Stimulated activated naive B cell treated with anti-CD40 and anti-IgM and Interleukin-4, amounts not matched to agents 10 μg/mL and 1 μg/mL and 100 μg/mL, for 72 hours (primary cell): ENCODE results near the gene CTPS2.

Experiments
- ATAC-seq, 2 donors: fragments of 150-1000 bp; cut with Tn5 transposase; replicated peaks; 2 replicates each; pipeline ENCODE4 v1.10.0; 2021; ENCODE audit warnings: moderate library complexity in 1 of 2
- DNase-seq: peaks from one replicate; pipeline ENCODE4 v3.0.0; 2021
- H3K27ac Mint-ChIP-seq: one replicate; pipeline ENCODE4 v1.8.0; 2022; ENCODE audit warnings: mild to moderate bottlenecking, mixed read lengths
- H3K27me3 Mint-ChIP-seq, 2 donors: one replicate each; pipeline ENCODE4 v1.8.0; 2022; ENCODE audit warnings: mixed read lengths in 2 of 2
- H3K36me3 Mint-ChIP-seq, 2 donors: one replicate each; pipeline ENCODE4 v1.8.0; 2022; ENCODE audit warnings: mixed read lengths in 2 of 2, mild to moderate bottlenecking in 1 of 2
- H3K4me1 Mint-ChIP-seq, 2 donors: one replicate each; pipeline ENCODE4 v1.8.0; 2022; ENCODE audit warnings: mixed read lengths in 2 of 2, mild to moderate bottlenecking in 1 of 2
- H3K4me3 Mint-ChIP-seq, 2 donors: one replicate each; pipeline ENCODE4 v1.8.0; 2022; ENCODE audit warnings: mild to moderate bottlenecking in 2 of 2, mixed read lengths in 2 of 2, moderate library complexity in 1 of 2
- H3K9me3 Mint-ChIP-seq, 2 donors: one replicate each; pipeline ENCODE4 v1.8.0; 2022; ENCODE audit warnings: mixed read lengths in 2 of 2, mild to moderate bottlenecking in 1 of 2

Gene CTPS2

GRCh38 chrX:16573781-16574180 is 138.7 kb downstream of the CTPS2 start:
- Mint-ChIP-seq H3K36me3 (no peaks in the 10 kb centered on the region), H3K4me3 (no peak overlapping the region), H3K4me1 (no peaks in the 10 kb centered on the region), H3K9me3 (no peaks in the 10 kb centered on the region), H3K27me3 (peaks cover 0 to 3% of the 10 kb centered on the region in 2 donors), H3K27ac (no peak overlapping the region)
- DNase-seq (no peak), ATAC-seq (no peak)

GRCh38 chrX:16567681-16568080 is 144.8 kb downstream of the CTPS2 start:
- Mint-ChIP-seq H3K9me3 (no peaks in the 10 kb centered on the region), H3K36me3 (no peaks in the 10 kb centered on the region)
- no peak for ATAC-seq

GRCh38 chrX:16566571-16566970 is 145.9 kb downstream of the CTPS2 start:
- Mint-ChIP-seq H3K4me3 (no peak overlapping the region), H3K27me3 (no peaks in the 10 kb centered on the region), H3K4me1 (no peaks in the 10 kb centered on the region), H3K27ac (no peak overlapping the region), H3K9me3 (no peaks in the 10 kb centered on the region), H3K36me3 (no peaks in the 10 kb centered on the region)
- DNase-seq = no peak
- ATAC-seq = no peak

More at GRCh38 chrX:16567681-16568080, 144.8 kb downstream of the CTPS2 start:
- DNase-seq = no peak
- Mint-ChIP-seq H3K4me1 (no peaks in the 10 kb centered on the region), H3K27ac (no peak overlapping the region), H3K27me3 (no peaks in the 10 kb centered on the region), H3K4me3 (no peak overlapping the region)

GRCh38 chrX:16560173-16560572 is 152.3 kb downstream of the CTPS2 start:
- no peak overlapping the region for H3K27ac Mint-ChIP-seq

GRCh38 chrX:16559206-16559619 is 153.3 kb downstream of the CTPS2 start:
- Mint-ChIP-seq H3K4me1 (no peaks in the 10 kb centered on the region), H3K27me3 (no peaks in the 10 kb centered on the region), H3K27ac (no peak overlapping the region), H3K4me3 (no peak overlapping the region), H3K36me3 (no peaks in the 10 kb centered on the region), H3K9me3 (no peaks in the 10 kb centered on the region)
- DNase-seq = no peak
- no peak for ATAC-seq

More at GRCh38 chrX:16560173-16560572, 152.3 kb downstream of the CTPS2 start:
- Mint-ChIP-seq H3K4me1 (no peaks in the 10 kb centered on the region), H3K36me3 (no peaks in the 10 kb centered on the region), H3K27me3 (no peaks in the 10 kb centered on the region), H3K4me3 (no peak overlapping the region), H3K9me3 (no peaks in the 10 kb centered on the region)
- DNase-seq = no peak
- ATAC-seq = no peak

- Mint-ChIP-seq H3K9me3 (no peaks in the 10 kb centered on the region), H3K4me1 (no peaks in the 10 kb centered on the region), H3K4me3 (no peak overlapping the region), H3K27ac (no peak overlapping the region), H3K36me3 (no peaks in the 10 kb centered on the region), H3K27me3 (no peaks in the 10 kb centered on the region)
- DNase-seq = no peak
- no peak for ATAC-seq
These were observed 154.0 kb downstream of the CTPS2 start for GRCh38 chrX:16558489-16558888.

- peaks cover 0 to 2% of the 10 kb centered on the region in 2 donors for H3K36me3 Mint-ChIP-seq
- H3K27me3 Mint-ChIP-seq = peaks cover 0 to 6% of the 10 kb centered on the region in 2 donors
- H3K4me1 Mint-ChIP-seq = no peaks in the 10 kb centered on the region
- no peak for ATAC-seq
- no peak overlapping the region for H3K27ac Mint-ChIP-seq
- H3K4me3 Mint-ChIP-seq = no peak overlapping the region
- DNase-seq = no peak
- H3K9me3 Mint-ChIP-seq = peaks cover 3 to 12% of the 10 kb centered on the region in 2 donors
These were observed 159.9 kb downstream of the CTPS2 start for GRCh38 chrX:16552546-16552945.

- Mint-ChIP-seq H3K9me3 (peaks cover 3 to 13% of the 10 kb centered on the region in 2 donors), H3K27me3 (peaks cover 0 to 6% of the 10 kb centered on the region in 2 donors), H3K4me3 (no peak overlapping the region), H3K27ac (no peak overlapping the region), H3K4me1 (no peaks in the 10 kb centered on the region), H3K36me3 (peaks cover 0 to 2% of the 10 kb centered on the region in 2 donors)
- ATAC-seq = no peak
- no peak for DNase-seq
These were observed 164.8 kb downstream of the CTPS2 start for GRCh38 chrX:16547644-16548043.

- Mint-ChIP-seq H3K4me1 (no peaks in the 10 kb centered on the region), H3K36me3 (no peaks in the 10 kb centered on the region), H3K9me3 (peaks cover 1 to 9% of the 10 kb centered on the region in 2 donors), H3K4me3 (no peak overlapping the region), H3K27ac (no peak overlapping the region), H3K27me3 (peaks cover 0 to 5% of the 10 kb centered on the region in 2 donors)
- ATAC-seq = no peak
- no peak for DNase-seq
These were observed 167.5 kb downstream of the CTPS2 start for GRCh38 chrX:16544969-16545368.
